Stimulated activated naive CD8-positive, alpha-beta T cell treated with anti-CD3 and anti-CD28 coated beads, Interleukin-15, Interleukin-2, amounts not matched to agents 100 ng/mL and 50 ng/mL, for 24 hours (primary cell): ENCODE measurements around the gene CGNL1.

ENCODE experiments used
- H3K27ac Mint-ChIP-seq: one replicate; pipeline ENCODE4 v1.8.0; 2021; ENCODE audit warnings: mild to moderate bottlenecking, mixed read lengths
- H3K27me3 Mint-ChIP-seq: one replicate; pipeline ENCODE4 v1.8.0; 2021; ENCODE audit warnings: mixed read lengths
- H3K36me3 Mint-ChIP-seq: one replicate; pipeline ENCODE4 v1.8.0; 2021; ENCODE audit warnings: low read depth, mixed read lengths
- H3K4me1 Mint-ChIP-seq: one replicate; pipeline ENCODE4 v1.8.0; 2021; ENCODE audit warnings: low read depth, mixed read lengths
- H3K4me3 Mint-ChIP-seq: one replicate; pipeline ENCODE4 v1.8.0; 2021; ENCODE audit warnings: mild to moderate bottlenecking, mixed read lengths
- H3K9me3 Mint-ChIP-seq: one replicate; pipeline ENCODE4 v1.8.0; 2021; ENCODE audit warnings: mixed read lengths

Gene CGNL1

GRCh38 chr15:57439128-57440027, 63.1 kb downstream of the CGNL1 start:
- Mint-ChIP-seq H3K36me3 (no peaks in the 10 kb centered on the region), H3K4me1 (no peaks in the 10 kb centered on the region), H3K9me3 (no peaks in the 10 kb centered on the region), H3K4me3 (no peak overlapping the region), H3K27me3 (peaks cover 11% of the 10 kb centered on the region), H3K27ac (no peak overlapping the region)

GRCh38 chr15:57440167-57440566, 63.9 kb downstream of the CGNL1 start:
- H3K4me1 Mint-ChIP-seq: no peaks in the 10 kb centered on the region
- no peaks in the 10 kb centered on the region for H3K9me3 Mint-ChIP-seq
- no peak overlapping the region for H3K27ac Mint-ChIP-seq
- H3K4me3 Mint-ChIP-seq: no peak overlapping the region
- H3K27me3 Mint-ChIP-seq: peaks cover 10% of the 10 kb centered on the region
- no peaks in the 10 kb centered on the region for H3K36me3 Mint-ChIP-seq

DNA sequence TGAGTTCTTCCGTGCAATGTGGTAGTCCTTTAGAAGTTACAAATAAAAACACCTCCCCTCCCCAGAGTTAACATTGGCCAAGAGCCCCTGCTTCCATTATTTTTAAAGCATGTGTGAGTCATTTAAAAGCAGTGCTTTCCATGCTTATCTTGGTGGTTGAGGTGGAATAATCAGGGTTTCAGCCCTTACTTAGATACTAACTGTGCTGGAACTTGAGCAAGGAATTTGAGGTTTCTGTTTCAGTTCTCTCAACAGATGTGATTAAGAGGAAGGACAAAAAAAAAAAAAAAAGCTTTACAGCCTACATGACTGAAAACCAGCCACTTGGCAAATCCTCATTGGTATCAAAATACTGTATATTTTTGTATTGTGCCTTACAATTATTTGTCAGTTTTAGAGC, 64.5 kb downstream of the CGNL1 start:
- Mint-ChIP-seq H3K9me3 (no peaks in the 10 kb centered on the region), H3K4me3 (no peak overlapping the region), H3K27ac (no peak overlapping the region), H3K4me1 (no peaks in the 10 kb centered on the region), H3K36me3 (no peaks in the 10 kb centered on the region), H3K27me3 (peaks cover 4% of the 10 kb centered on the region)

- Mint-ChIP-seq H3K4me1 (no peaks in the 10 kb centered on the region), H3K36me3 (no peaks in the 10 kb centered on the region), H3K9me3 (no peaks in the 10 kb centered on the region), H3K27me3 (peaks cover 4% of the 10 kb centered on the region), H3K27ac (no peak overlapping the region), H3K4me3 (no peak overlapping the region)
Observed at GRCh38 chr15:57442335-57442734, 66.0 kb downstream of the CGNL1 start.

DNA sequence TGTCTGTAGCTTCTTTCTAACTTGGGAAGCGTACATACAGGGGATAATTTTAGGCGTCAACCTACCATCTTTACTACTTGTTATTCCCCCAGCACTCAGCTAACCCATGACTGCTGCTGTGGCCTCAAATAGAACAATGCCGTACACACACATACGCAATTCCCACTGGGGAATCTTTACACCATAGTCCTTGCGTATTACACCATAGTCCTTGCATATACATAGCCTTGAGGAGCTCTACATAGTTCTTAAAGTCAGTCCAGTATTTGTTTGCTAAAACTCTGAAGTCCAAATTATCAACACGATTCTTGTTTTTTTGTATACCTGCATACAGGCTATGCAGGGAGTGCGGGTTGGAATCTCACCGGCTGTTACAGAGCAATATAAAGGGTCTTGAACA, 67.2 kb downstream of the CGNL1 start:
- H3K36me3 Mint-ChIP-seq: no peaks in the 10 kb centered on the region
- H3K27me3 Mint-ChIP-seq: peaks cover 4% of the 10 kb centered on the region
- no peaks in the 10 kb centered on the region for H3K9me3 Mint-ChIP-seq
- H3K4me3 Mint-ChIP-seq: no peak overlapping the region
- no peaks in the 10 kb centered on the region for H3K4me1 Mint-ChIP-seq
- H3K27ac Mint-ChIP-seq: no peak overlapping the region

- Mint-ChIP-seq H3K36me3 (no peaks in the 10 kb centered on the region), H3K4me3 (no peak overlapping the region), H3K27me3 (peaks cover 11% of the 10 kb centered on the region), H3K4me1 (no peaks in the 10 kb centered on the region), H3K9me3 (no peaks in the 10 kb centered on the region), H3K27ac (no peak overlapping the region)
Observed at GRCh38 chr15:57444877-57445513, 68.7 kb downstream of the CGNL1 start.

DNA sequence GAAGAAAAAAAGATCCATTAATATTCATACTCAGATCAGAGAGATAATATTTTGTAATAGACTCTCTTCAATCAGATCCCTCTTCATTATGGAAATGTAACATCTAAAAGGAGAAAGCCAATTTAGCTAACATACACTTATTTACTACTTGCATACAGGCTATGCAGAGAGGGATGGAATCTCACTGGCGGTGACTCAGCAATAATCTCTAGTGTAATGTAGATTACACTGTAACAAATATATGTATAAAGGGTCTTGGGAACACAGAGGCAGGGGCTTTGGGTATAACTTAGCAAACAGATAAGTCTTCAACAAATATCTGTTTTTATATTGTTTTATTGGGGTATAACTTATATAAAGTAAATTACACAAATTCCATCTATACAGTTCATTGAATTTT, 69.6 kb downstream of the CGNL1 start:
- H3K4me1 Mint-ChIP-seq: no peaks in the 10 kb centered on the region
- no peaks in the 10 kb centered on the region for H3K9me3 Mint-ChIP-seq
- H3K27me3 Mint-ChIP-seq: peaks cover 11% of the 10 kb centered on the region
- no peaks in the 10 kb centered on the region for H3K36me3 Mint-ChIP-seq
- H3K4me3 Mint-ChIP-seq: no peak overlapping the region
- no peak overlapping the region for H3K27ac Mint-ChIP-seq

GRCh38 chr15:57446393-57446792, 70.1 kb downstream of the CGNL1 start:
- no peak overlapping the region for H3K4me3 Mint-ChIP-seq
- no peaks in the 10 kb centered on the region for H3K4me1 Mint-ChIP-seq
- H3K27me3 Mint-ChIP-seq: peaks cover 11% of the 10 kb centered on the region
- H3K9me3 Mint-ChIP-seq: no peaks in the 10 kb centered on the region
- no peak overlapping the region for H3K27ac Mint-ChIP-seq
- no peaks in the 10 kb centered on the region for H3K36me3 Mint-ChIP-seq

DNA sequence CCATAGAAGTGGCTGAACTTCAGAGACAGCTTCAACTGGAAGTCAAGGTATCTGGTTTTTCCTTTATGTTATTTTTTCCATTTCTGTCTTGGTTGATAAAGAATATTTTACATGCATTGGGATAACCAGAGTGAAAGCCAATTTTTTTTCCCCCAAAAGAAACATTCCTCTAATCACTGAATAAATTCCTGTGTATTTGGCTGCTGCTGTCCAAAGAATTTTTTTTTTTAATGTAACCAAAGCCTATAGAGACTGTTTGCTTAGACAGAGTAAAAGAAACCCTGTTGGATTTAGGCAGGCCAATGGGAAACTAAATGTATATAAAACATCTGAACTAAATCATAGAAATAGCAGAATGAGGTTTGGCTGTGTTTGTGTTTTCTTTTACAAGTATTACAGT, 75.2 kb downstream of the CGNL1 start:
- Mint-ChIP-seq H3K4me3 (no peak overlapping the region), H3K27me3 (peaks cover 11% of the 10 kb centered on the region), H3K9me3 (no peaks in the 10 kb centered on the region), H3K27ac (no peak overlapping the region), H3K4me1 (no peaks in the 10 kb centered on the region), H3K36me3 (no peaks in the 10 kb centered on the region)

- Mint-ChIP-seq H3K36me3 (no peaks in the 10 kb centered on the region), H3K27me3 (peaks cover 11% of the 10 kb centered on the region), H3K27ac (no peak overlapping the region), H3K4me3 (no peak overlapping the region), H3K9me3 (no peaks in the 10 kb centered on the region), H3K4me1 (no peaks in the 10 kb centered on the region)
Observed at GRCh38 chr15:57452090-57452754, 75.9 kb downstream of the CGNL1 start.

- H3K27ac Mint-ChIP-seq: no peak overlapping the region
- H3K27me3 Mint-ChIP-seq: peaks cover 4% of the 10 kb centered on the region
- H3K4me1 Mint-ChIP-seq: no peaks in the 10 kb centered on the region
- H3K4me3 Mint-ChIP-seq: no peak overlapping the region
- no peaks in the 10 kb centered on the region for H3K36me3 Mint-ChIP-seq
- H3K9me3 Mint-ChIP-seq: no peaks in the 10 kb centered on the region
Observed at GRCh38 chr15:57455929-57456328, 79.6 kb downstream of the CGNL1 start.

DNA sequence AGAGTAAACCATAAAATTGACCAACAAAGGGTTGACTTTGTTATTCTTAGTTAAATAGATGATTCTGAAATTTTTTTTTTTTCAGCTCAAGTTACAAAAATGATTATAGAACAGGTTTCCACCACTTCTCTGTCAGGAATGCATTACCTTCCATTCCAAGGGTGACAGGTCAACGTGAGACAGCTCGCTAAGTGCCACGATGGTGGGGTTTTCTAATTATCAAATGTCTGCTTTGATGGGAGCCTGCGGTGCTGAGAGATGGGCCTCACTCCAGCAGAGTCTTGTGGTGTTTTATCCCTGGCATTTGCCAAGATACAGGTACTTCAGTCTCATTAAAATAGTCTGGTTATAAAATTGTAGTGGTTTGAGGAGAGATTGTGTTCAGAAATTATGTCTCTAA, 80.3 kb downstream of the CGNL1 start:
- Mint-ChIP-seq H3K36me3 (no peaks in the 10 kb centered on the region), H3K27me3 (peaks cover 4% of the 10 kb centered on the region), H3K4me1 (no peaks in the 10 kb centered on the region), H3K27ac (no peak overlapping the region), H3K4me3 (no peak overlapping the region), H3K9me3 (no peaks in the 10 kb centered on the region)

DNA sequence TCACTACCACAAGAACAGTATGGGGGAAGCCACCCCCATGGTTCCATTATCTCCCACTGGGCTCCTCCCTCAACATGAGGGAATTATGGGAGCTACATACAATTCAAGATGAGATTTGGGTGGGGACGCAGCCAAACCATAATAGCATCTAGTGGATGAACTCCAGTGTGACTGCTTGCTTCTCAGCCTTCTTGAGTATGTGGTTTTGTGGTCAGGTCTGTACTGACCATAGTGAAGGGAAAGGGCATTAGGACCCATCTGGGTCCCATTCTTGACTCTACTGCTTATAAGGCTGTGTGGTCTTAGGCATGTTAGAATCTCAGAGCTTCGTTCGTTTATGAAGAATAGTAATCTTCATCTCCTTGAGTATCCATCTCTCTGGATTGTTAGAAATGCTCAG, 81.4 kb downstream of the CGNL1 start:
- H3K27ac Mint-ChIP-seq: no peak overlapping the region
- H3K9me3 Mint-ChIP-seq: no peaks in the 10 kb centered on the region
- H3K4me3 Mint-ChIP-seq: no peak overlapping the region
- peaks cover 8% of the 10 kb centered on the region for H3K27me3 Mint-ChIP-seq
- no peaks in the 10 kb centered on the region for H3K36me3 Mint-ChIP-seq
- no peaks in the 10 kb centered on the region for H3K4me1 Mint-ChIP-seq

GRCh38 chr15:57458356-57458781, 82.1 kb downstream of the CGNL1 start:
- Mint-ChIP-seq H3K27me3 (peaks cover 8% of the 10 kb centered on the region), H3K9me3 (no peaks in the 10 kb centered on the region), H3K27ac (no peak overlapping the region), H3K4me1 (no peaks in the 10 kb centered on the region), H3K36me3 (no peaks in the 10 kb centered on the region), H3K4me3 (no peak overlapping the region)

DNA sequence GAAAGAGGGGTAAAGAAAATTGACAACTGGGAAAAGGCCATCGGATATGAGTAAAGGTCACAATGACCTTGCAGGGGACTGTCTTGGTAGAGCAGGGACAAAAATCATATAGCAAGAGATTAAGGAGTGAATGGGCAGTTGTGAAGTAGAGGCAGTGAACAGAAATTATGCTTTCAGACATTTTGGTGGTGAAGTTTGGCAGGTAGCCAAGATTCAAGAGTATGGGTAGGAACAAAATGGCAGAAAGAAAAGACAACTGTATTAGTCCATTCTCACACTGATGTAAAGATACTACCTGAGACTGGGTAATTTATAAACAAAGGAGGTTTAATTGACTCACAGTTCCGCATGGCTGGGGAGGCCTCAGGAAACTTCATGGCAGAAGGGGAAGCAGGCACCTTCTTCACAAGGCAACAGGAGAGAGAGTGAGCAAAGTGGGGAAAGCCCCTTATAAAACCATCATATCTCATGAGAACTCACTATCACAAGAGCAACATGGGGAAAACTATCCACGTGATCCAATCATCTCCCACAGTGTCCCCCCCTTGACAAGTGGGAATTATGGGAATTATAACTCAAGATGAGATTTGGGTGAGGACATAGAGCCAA, 84.0 kb downstream of the CGNL1 start:
- no peaks in the 10 kb centered on the region for H3K4me1 Mint-ChIP-seq
- H3K27ac Mint-ChIP-seq: no peak overlapping the region
- H3K4me3 Mint-ChIP-seq: no peak overlapping the region
- no peaks in the 10 kb centered on the region for H3K36me3 Mint-ChIP-seq
- H3K9me3 Mint-ChIP-seq: no peaks in the 10 kb centered on the region
- H3K27me3 Mint-ChIP-seq: peaks cover 4% of the 10 kb centered on the region
